ENCODE data around the gene DDOST.

GRCh38 chr1:20643080-20643479 is 18.1 kb downstream of the DDOST start:
- TF ChIP-seq CTCF (IDR thresholded peaks at IDR 0.05) (no peak), POLR2A (IDR thresholded peaks at IDR 0.05) (no peak)

Data from body of pancreas (tissue), 4 donors.